SW480 (cell line): ENCODE results near the gene PHF10.
"Not testable (repeated sequence)": the region's sequence is repeated elsewhere in the genome, so short reads cannot be mapped to it uniquely, and the experiment has no call there.

Source experiments
- DNase-seq: peaks from one replicate; pipeline ENCODE4 v3.0.0-alpha.2; 2016; ENCODE audit warnings: low spot score

The PHF10 gene

GRCh38 chr6:169723200-169723909 is 945 bp downstream of the PHF10 start:
- peak; percentile 42 for DNase-seq

GRCh38 chr6:169722362-169723199 is 1.7 kb downstream of the PHF10 start:
- DNase-seq = peak; percentile 71

- no peak for DNase-seq
Observed at GRCh38 chr6:169720207-169720855, 4.0 kb downstream of the PHF10 start.

GRCh38 chr6:169719117-169719516 is 5.2 kb downstream of the PHF10 start:
- no peak for DNase-seq

GRCh38 chr6:169714595-169714994 is 9.7 kb downstream of the PHF10 start:
- no peak for DNase-seq

GRCh38 chr6:169714178-169714577 is 10.1 kb downstream of the PHF10 start:
- DNase-seq = no peak

- DNase-seq = no peak
Observed at GRCh38 chr6:169710009-169710408, 14.3 kb downstream of the PHF10 start.

- no peak for DNase-seq
Observed at GRCh38 chr6:169709293-169709692, 15.0 kb downstream of the PHF10 start.

GRCh38 chr6:169707772-169708171 is 16.5 kb downstream of the PHF10 start:
- DNase-seq = no peak

GRCh38 chr6:169702840-169703246 is 21.5 kb downstream of the PHF10 start:
- no peak for DNase-seq

GRCh38 chr6:169701954-169702839 is 22.1 kb downstream of the PHF10 start, which contains the start of the genes C6orf120 and WDR27:
Gene C6orf120 (plus strand): TSS chr6:169702126. CDS start chr6:169702460, 334 bp downstream.
Gene WDR27 (minus strand): TSS chr6:169702029. CDS start chr6:169689005, 13,024 bp downstream.
- DNase-seq = peak; percentile 91

- no peak for DNase-seq
Observed at GRCh38 chr6:169701311-169701953, 22.9 kb downstream of the PHF10 start.

- no peak for DNase-seq
Observed at GRCh38 chr6:169700296-169700695, 24.0 kb downstream of the PHF10 start.

GRCh38 chr6:169697115-169697514 is 27.2 kb downstream of the PHF10 start:
- DNase-seq = not testable (repeated sequence)

GRCh38 chr6:169695131-169695530 is 29.2 kb downstream of the PHF10 start:
- no peak for DNase-seq

- no peak for DNase-seq
Observed at GRCh38 chr6:169692516-169692915, 31.8 kb downstream of the PHF10 start.

GRCh38 chr6:169691260-169691659 is 33.0 kb downstream of the PHF10 start:
- no peak for DNase-seq

GRCh38 chr6:169689287-169689686 is 35.0 kb downstream of the PHF10 start:
- DNase-seq = peak; percentile 42

- no peak for DNase-seq
Observed at GRCh38 chr6:169685860-169686259, 38.4 kb downstream of the PHF10 start.

GRCh38 chr6:169684056-169684455 is 40.2 kb downstream of the PHF10 start:
- no peak for DNase-seq

GRCh38 chr6:169678342-169678741 is 46.0 kb downstream of the PHF10 start:
- DNase-seq = no peak
